Measurements from ENCODE around the gene RSAD1. TPM values are rescaled to one million over a fixed set of nuclear protein-coding genes. Genes with fewer than 3 reads are reported as not detected.

The RSAD1 gene
- total RNA-seq, 1 donor from 2014 or later: 42.4 TPM

GRCh38 chr17:50459756-50460155 lies 18.9 kb upstream of the RSAD1 start:
- TF ChIP-seq CTCF (conservative IDR thresholded peaks at IDR 0.05): no peak
- H3K4me1 Mint-ChIP-seq: no peaks in the 10 kb centered on the region
- no peak for DNase-seq (ENCODE audit: low read depth, low spot score)
- no peak overlapping the region for H3K4me3 Mint-ChIP-seq
- no peak overlapping the region for H3K27ac Mint-ChIP-seq (ENCODE audit: unreplicated experiment)
- no peaks in the 10 kb centered on the region for H3K27me3 Mint-ChIP-seq (ENCODE audit: low read depth)
- no peaks in the 10 kb centered on the region for H3K9me3 Mint-ChIP-seq
- H3K36me3 Mint-ChIP-seq (ENCODE audit: low read depth): peaks cover 2% of the 10 kb centered on the region

- Mint-ChIP-seq H3K9me3 (no peaks in the 10 kb centered on the region), H3K27ac (ENCODE audit: unreplicated experiment) (no peak overlapping the region), H3K4me1 (no peaks in the 10 kb centered on the region), H3K4me3 (no peak overlapping the region), H3K36me3 (ENCODE audit: low read depth) (peaks cover under 1% of the 10 kb centered on the region), H3K27me3 (ENCODE audit: low read depth) (peaks cover 2% of the 10 kb centered on the region)
- no peak for TF ChIP-seq CTCF (conservative IDR thresholded peaks at IDR 0.05)
- DNase-seq (ENCODE audit: low read depth, low spot score): no peak
These were observed 17.7 kb upstream of the RSAD1 start for GRCh38 chr17:50460831-50461526.

- no peaks in the 10 kb centered on the region for H3K9me3 Mint-ChIP-seq
These were observed 17.0 kb upstream of the RSAD1 start for GRCh38 chr17:50461550-50462132.

GRCh38 chr17:50462446-50462845 lies 16.2 kb upstream of the RSAD1 start:
- Mint-ChIP-seq H3K27me3 (ENCODE audit: low read depth) (peaks cover 5% of the 10 kb centered on the region), H3K36me3 (ENCODE audit: low read depth) (no peaks in the 10 kb centered on the region), H3K27ac (ENCODE audit: unreplicated experiment) (no peak overlapping the region), H3K4me3 (no peak overlapping the region), H3K9me3 (no peaks in the 10 kb centered on the region), H3K4me1 (peaks cover 7% of the 10 kb centered on the region)
- DNase-seq (ENCODE audit: low read depth, low spot score): no peak
- TF ChIP-seq CTCF (conservative IDR thresholded peaks at IDR 0.05): no peak

More at GRCh38 chr17:50461550-50462132, 17.0 kb upstream of the RSAD1 start:
- DNase-seq (ENCODE audit: low read depth, low spot score): no peak
- Mint-ChIP-seq H3K27me3 (ENCODE audit: low read depth) (peaks cover 2% of the 10 kb centered on the region), H3K36me3 (ENCODE audit: low read depth) (no peaks in the 10 kb centered on the region), H3K4me3 (no peak overlapping the region), H3K4me1 (no peaks in the 10 kb centered on the region), H3K27ac (ENCODE audit: unreplicated experiment) (no peak overlapping the region)
- no peak for TF ChIP-seq CTCF (conservative IDR thresholded peaks at IDR 0.05)

GRCh38 chr17:50464121-50464520 lies 14.5 kb upstream of the RSAD1 start:
- TF ChIP-seq CTCF (conservative IDR thresholded peaks at IDR 0.05): no peak

More at GRCh38 chr17:50464121-50464520, 14.5 kb upstream of the RSAD1 start:
- no peaks in the 10 kb centered on the region for H3K36me3 Mint-ChIP-seq (ENCODE audit: low read depth)
- DNase-seq (ENCODE audit: low read depth, low spot score): no peak
- no peaks in the 10 kb centered on the region for H3K9me3 Mint-ChIP-seq
- no peak overlapping the region for H3K27ac Mint-ChIP-seq (ENCODE audit: unreplicated experiment)
- H3K4me1 Mint-ChIP-seq: peaks cover 16% of the 10 kb centered on the region
- H3K4me3 Mint-ChIP-seq: no peak overlapping the region
- H3K27me3 Mint-ChIP-seq (ENCODE audit: low read depth): peaks cover 18% of the 10 kb centered on the region

All from neural crest cell (in vitro differentiated cells).